Caco-2 (cell line): ENCODE data around the gene COL5A2. TPM values are rescaled to one million over a fixed set of nuclear protein-coding genes. Genes with fewer than 3 reads are reported as not detected.

Experiments used
- BruUV-seq: library from RNA; stranded (reverse); fragments of 400-500 nt; replicated peaks from 2 replicates; lab custom pipeline; 2021; lab: Mats Ljungman, UMichigan
- CTCF ChIA-PET: fragments of 300-600 bp; sonication (Branson Sonifier 250); formaldehyde crosslinking; loops from one replicate; lab custom pipeline; 2022; ENCODE audit warnings: antibody characterized with exemption; lab: Charles Lee
- POLR2A ChIA-PET: fragments of 300-600 bp; sonication (Branson Sonifier 250); formaldehyde crosslinking; loops from one replicate; lab custom pipeline; 2022; ENCODE audit warnings: antibody characterized with exemption; lab: Charles Lee
- DNase-seq, 2 experiments: peaks; one replicate each; pipeline versions ENCODE4 v3.0.0 to v3.0.0-alpha.2; 2020 to 2022
- H3K27me3 ChIP-seq: replicated peaks from 2 replicates; pipeline ENCODE4 v1.6.0; 2011; ENCODE audit warnings: low read length; ENCODE audit not compliant: control insufficient read depth, insufficient read depth
- H3K36me3 ChIP-seq: 2 replicates; pipeline ENCODE4 v1.5.1; 2011; ENCODE audit warnings: low read length; ENCODE audit not compliant: control insufficient read depth, insufficient read depth
- H3K4me1 ChIP-seq: fragments of 250-450 bp; sonication (Bioruptor Pico); 2 replicates; pipeline ENCODE4 v1.5.1; 2020; ENCODE audit warnings: mild to moderate bottlenecking
- H3K4me3 ChIP-seq: 2 replicates; pipeline ENCODE4 v1.5.1; 2011; ENCODE audit warnings: low read depth, mild to moderate bottlenecking, control low read depth, low read length
- H3K9me3 ChIP-seq: fragments of 250-450 bp; sonication (Bioruptor Pico); 2 replicates; pipeline ENCODE4 v1.5.1; 2020; ENCODE audit warnings: mild to moderate bottlenecking, moderate library complexity
- H3K27ac Mint-ChIP-seq: one replicate; pipeline ENCODE4 v1.8.0; 2022; ENCODE audit warnings: mixed read lengths; ENCODE audit not compliant: unreplicated experiment
- H3K27me3 Mint-ChIP-seq: one replicate; pipeline ENCODE4 v1.8.0; 2022; ENCODE audit warnings: mixed read lengths; ENCODE audit not compliant: insufficient read depth, unreplicated experiment
- H3K36me3 Mint-ChIP-seq: one replicate; pipeline ENCODE4 v1.8.0; 2022; ENCODE audit warnings: mild to moderate bottlenecking, mixed read lengths; ENCODE audit not compliant: insufficient read depth, unreplicated experiment
- H3K4me1 Mint-ChIP-seq: one replicate; pipeline ENCODE4 v1.8.0; 2022; ENCODE audit warnings: low read depth, mixed read lengths; ENCODE audit not compliant: unreplicated experiment
- H3K4me3 Mint-ChIP-seq: one replicate; pipeline ENCODE4 v1.8.0; 2022; ENCODE audit warnings: mild to moderate bottlenecking, moderate library complexity, mixed read lengths; ENCODE audit not compliant: unreplicated experiment
- H3K9me3 Mint-ChIP-seq: one replicate; pipeline ENCODE4 v1.8.0; 2022; ENCODE audit warnings: mixed read lengths; ENCODE audit not compliant: unreplicated experiment
- CTCF ChIP-seq, 2 experiments: fragments of 200-600 bp in 1 of 2; IDR thresholded peaks; 1 replicate in 1 of 2; 2 replicates in 1 of 2; pipeline versions ENCODE4 v1.5.1 to v1.8.0; 2011 to 2022; ENCODE audit warnings: antibody characterized with exemption in 1 of 2, control low read depth in 1 of 2, inconsistent platforms in 1 of 2, low read depth in 1 of 2, low read length in 1 of 2, mild to moderate bottlenecking in 1 of 2, moderate library complexity in 1 of 2; ENCODE audit not compliant: insufficient read depth in 1 of 2, severe bottlenecking in 1 of 2, unreplicated experiment in 1 of 2
- intact Hi-C: fragments of 100-400 bp; cut with micrococcal nuclease; formaldehyde crosslinking; loops from one replicate; pipeline ENCODE4 v1.10.0; 2022; ENCODE audit not compliant: unreplicated experiment
- total RNA-seq: library from RNA; stranded (reverse); gene quantifications from 2 replicates; pipeline ENCODE4 v1.2.3, GENCODE V29; 2022

The COL5A2 gene
- total RNA-seq, 1 experiment from 2014 or later: 244 TPM

GRCh38 chr2:189076120-189076519, 103.4 kb downstream of the COL5A2 start:
- H3K4me3 ChIP-seq: no peak overlapping the region
- H3K27me3 Mint-ChIP-seq: no peaks in the 10 kb centered on the region
- H3K36me3 Mint-ChIP-seq: peaks cover 42% of the 10 kb centered on the region
- intact Hi-C loops: no loop called here
- H3K9me3 ChIP-seq: no peaks in the 10 kb centered on the region
- BruUV-seq: no TSS peak
- ChIA-PET CTCF (no interaction called here), POLR2A (no interaction called here)
- H3K27ac Mint-ChIP-seq: no peak overlapping the region
- no peak for DNase-seq
- no peaks in the 10 kb centered on the region for H3K9me3 Mint-ChIP-seq
- H3K4me1 ChIP-seq: no peaks in the 10 kb centered on the region
- no peak for TF ChIP-seq CTCF (IDR thresholded peaks at IDR 0.05; ENCODE audit: insufficient read depth in 1 of 2, low read depth in 1 of 2, low read length in 1 of 2, severe bottlenecking in 1 of 2, unreplicated experiment in 1 of 2)
- no peaks in the 10 kb centered on the region for H3K4me1 Mint-ChIP-seq
- H3K4me3 Mint-ChIP-seq: no peak overlapping the region
- no peaks in the 10 kb centered on the region for H3K36me3 ChIP-seq
- no peaks in the 10 kb centered on the region for H3K27me3 ChIP-seq

GRCh38 chr2:189074506-189074905, 105.1 kb downstream of the COL5A2 start:
- H3K4me3 Mint-ChIP-seq: no peak overlapping the region
- CTCF ChIA-PET: no interaction called here
- Histone ChIP-seq H3K9me3 (no peaks in the 10 kb centered on the region), H3K4me1 (no peaks in the 10 kb centered on the region), H3K27me3 (no peaks in the 10 kb centered on the region), H3K4me3 (no peak overlapping the region), H3K36me3 (no peaks in the 10 kb centered on the region)
- no peaks in the 10 kb centered on the region for H3K27me3 Mint-ChIP-seq
- TF ChIP-seq CTCF (IDR thresholded peaks at IDR 0.05; ENCODE audit: insufficient read depth in 1 of 2, low read depth in 1 of 2, low read length in 1 of 2, severe bottlenecking in 1 of 2, unreplicated experiment in 1 of 2): no peak
- H3K4me1 Mint-ChIP-seq: no peaks in the 10 kb centered on the region
- no peak for DNase-seq
- BruUV-seq: no TSS peak
- H3K27ac Mint-ChIP-seq: no peak overlapping the region
- intact Hi-C loops: no loop called here
- POLR2A ChIA-PET: no interaction called here
- no peaks in the 10 kb centered on the region for H3K9me3 Mint-ChIP-seq
- H3K36me3 Mint-ChIP-seq: peaks cover 53% of the 10 kb centered on the region

GRCh38 chr2:189072036-189072435, 107.5 kb downstream of the COL5A2 start:
- H3K9me3 Mint-ChIP-seq: no peaks in the 10 kb centered on the region
- intact Hi-C loops: no loop called here
- CTCF ChIA-PET: no interaction called here

More at GRCh38 chr2:189072036-189072435, 107.5 kb downstream of the COL5A2 start:
- Mint-ChIP-seq H3K36me3 (peaks cover 49% of the 10 kb centered on the region), H3K4me1 (no peaks in the 10 kb centered on the region), H3K27ac (no peak overlapping the region), H3K27me3 (no peaks in the 10 kb centered on the region), H3K4me3 (no peak overlapping the region)
- H3K9me3 ChIP-seq: no peaks in the 10 kb centered on the region
- H3K27me3 ChIP-seq: no peaks in the 10 kb centered on the region
- no TSS peak for BruUV-seq
- no peak for DNase-seq
- H3K4me3 ChIP-seq: no peak overlapping the region
- TF ChIP-seq CTCF (IDR thresholded peaks at IDR 0.05; ENCODE audit: insufficient read depth in 1 of 2, low read depth in 1 of 2, low read length in 1 of 2, severe bottlenecking in 1 of 2, unreplicated experiment in 1 of 2): no peak
- H3K36me3 ChIP-seq: no peaks in the 10 kb centered on the region
- H3K4me1 ChIP-seq: no peaks in the 10 kb centered on the region
- POLR2A ChIA-PET: no interaction called here
